Amygdala (tissue), 56 donors: Measurements from ENCODE around the gene PCDHB16.
"Not testable (repeated sequence)": the region's sequence is repeated elsewhere in the genome, so short reads cannot be mapped to it uniquely, and the experiment has no call there.

Experiments
- DNase-seq, 56 donors: peaks; one replicate each; lab custom pipeline; 2025; lab: John Stamatoyannopoulos, UW

Gene PCDHB16

DNA sequence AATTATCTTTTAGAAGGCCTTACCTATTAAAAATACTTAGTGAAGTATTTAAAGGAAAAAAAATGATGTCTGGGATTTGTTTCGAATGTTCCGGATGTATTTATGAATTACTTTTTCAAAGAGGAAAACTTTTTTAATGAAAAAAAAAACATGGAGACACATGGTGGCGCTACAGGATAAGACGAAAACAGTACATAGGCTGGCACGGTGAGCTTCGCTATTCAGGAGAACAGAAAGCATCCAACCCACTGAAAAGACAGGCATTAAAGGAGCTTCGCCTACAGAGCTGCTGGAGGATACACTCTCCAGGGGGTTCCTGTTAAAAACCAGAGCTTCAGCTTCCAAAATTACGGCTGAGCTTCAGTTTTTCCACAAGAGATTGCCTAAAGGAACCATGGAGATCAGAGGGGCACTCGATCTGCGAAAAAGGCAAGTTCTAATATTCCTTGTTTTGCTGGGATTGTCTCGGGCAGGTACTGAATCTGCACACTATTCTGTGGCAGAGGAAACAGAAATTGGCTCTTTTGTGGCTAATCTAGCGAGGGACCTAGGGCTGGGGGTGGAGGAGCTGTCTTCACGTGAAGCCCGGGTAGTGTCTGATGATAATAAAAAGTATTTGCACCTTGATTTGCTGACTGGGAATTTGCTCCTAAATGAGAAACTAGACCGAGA lies 41.1 kb downstream of the PCDHB16 start, which contains the start of gene PCDHB14:
Gene PCDHB14, plus strand, starts transcription at position 232 of the 672 bp plus-strand sequence. Its CDS starts 163 bp downstream, at position 395.
- DNase-seq, result no peak

- DNase-seq, result not testable (repeated sequence)
Measured at GRCh38 chr5:141224844-141225243, 42.7 kb downstream of the PCDHB16 start.

DNA sequence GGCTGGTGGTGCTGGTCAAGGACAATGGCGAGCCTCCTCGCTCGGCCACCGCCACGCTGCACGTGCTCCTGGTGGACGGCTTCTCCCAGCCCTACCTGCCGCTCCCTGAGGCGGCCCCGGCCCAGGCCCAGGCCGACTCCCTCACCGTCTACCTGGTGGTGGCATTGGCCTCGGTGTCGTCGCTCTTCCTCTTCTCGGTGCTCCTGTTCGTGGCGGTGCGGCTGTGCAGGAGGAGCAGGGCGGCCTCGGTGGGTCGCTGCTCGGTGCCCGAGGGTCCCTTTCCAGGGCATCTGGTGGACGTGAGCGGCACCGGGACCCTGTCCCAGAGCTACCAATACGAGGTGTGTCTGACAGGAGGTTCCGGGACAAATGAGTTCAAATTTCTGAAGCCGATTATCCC lies 43.2 kb downstream of the PCDHB16 start:
- not testable (repeated sequence) for DNase-seq

DNA sequence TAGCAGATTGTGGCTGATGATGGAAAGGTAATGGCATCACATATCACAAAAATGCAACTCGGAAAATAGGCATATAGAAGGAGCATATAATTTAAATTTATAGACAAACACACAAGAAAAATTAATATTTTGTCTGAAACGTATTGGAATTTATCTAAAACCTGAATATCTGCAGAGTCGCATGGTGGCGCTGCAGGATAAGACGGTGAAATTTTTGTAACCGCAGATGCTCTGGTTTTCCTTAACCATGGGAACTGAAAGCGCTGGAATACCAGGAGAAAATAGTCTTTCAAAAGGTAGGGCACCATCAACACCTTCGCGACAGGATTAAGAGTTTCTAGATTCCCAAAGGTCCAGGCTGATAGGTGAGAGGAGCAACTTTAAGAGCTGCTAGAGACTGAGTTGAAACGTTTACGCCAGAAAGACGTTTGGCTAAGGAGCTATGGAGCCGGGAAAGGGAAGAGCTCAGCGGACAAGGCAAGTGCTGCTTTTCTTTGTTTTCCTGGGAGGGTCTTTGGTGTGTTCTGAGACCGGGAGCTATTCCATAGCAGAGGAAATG lies 52.0 kb downstream of the PCDHB16 start:
- no peak for DNase-seq
